ENCODE measurements around the gene EXOSC9. TPM values are rescaled to one million over a fixed set of nuclear protein-coding genes. Genes with fewer than 3 reads are reported as not detected.

EXOSC9 gene
- total RNA-seq, 2 donors from 2014 or later, result 57.6 to 58.8 TPM

DNA sequence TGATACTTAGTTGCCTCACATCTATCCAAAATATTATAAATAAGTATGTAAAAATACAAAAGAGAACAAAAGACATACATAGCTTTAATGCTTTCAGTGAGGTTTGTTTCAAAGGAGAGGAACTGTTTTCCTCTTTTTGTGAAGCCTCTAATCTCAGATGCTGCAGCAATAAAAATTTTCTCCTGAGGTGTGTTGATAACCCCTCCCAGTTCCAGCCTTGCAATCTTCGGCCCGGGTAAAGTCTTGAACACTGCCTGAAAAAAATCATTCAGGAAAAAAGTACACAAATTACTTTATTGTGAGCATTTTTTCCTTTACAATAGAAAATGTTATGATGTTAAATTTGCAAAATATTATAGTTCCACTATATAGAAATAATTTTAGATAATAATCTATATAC, 60.3 kb downstream of the EXOSC9 start:
- no peak for ATAC-seq

DNA sequence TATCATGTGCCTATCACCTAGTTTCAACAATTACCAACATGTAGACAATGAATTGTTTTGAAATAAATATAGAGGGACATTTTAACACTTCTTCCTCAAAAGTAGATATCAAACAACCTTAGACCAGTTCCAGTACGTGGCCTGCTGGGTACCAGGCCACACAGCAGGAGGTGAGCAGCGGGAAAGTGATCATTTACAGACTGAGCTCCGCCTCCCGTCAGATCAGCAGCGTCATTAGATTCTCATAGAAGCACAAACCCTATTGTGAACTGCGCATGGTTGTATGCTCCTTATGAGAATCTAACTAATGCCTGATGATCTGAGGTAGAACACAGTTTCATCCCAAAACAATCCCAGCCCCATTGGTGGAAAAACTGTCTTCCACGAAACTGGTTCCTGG, 62.7 kb downstream of the EXOSC9 start:
- H3K27ac Mint-ChIP-seq, result no peak overlapping the region
- ATAC-seq, result no peak

More for the DNA sequence above, 60.3 kb downstream of the EXOSC9 start:
- Mint-ChIP-seq H3K27ac (no peak overlapping the region), H3K27me3 (no peaks in the 10 kb centered on the region), H3K36me3 (ENCODE audit: low read depth) (peaks cover 6% of the 10 kb centered on the region), H3K4me3 (no peak overlapping the region), H3K4me1 (peaks cover 13% of the 10 kb centered on the region)
- no peak for DNase-seq
- H3K9me3 ChIP-seq (ENCODE audit: control insufficient read depth, low read length, poor library complexity, severe bottlenecking), result no peaks in the 10 kb centered on the region

More for the DNA sequence above, 62.7 kb downstream of the EXOSC9 start:
- no peaks in the 10 kb centered on the region for H3K27me3 Mint-ChIP-seq
- peaks cover 13% of the 10 kb centered on the region for H3K4me1 Mint-ChIP-seq
- DNase-seq, result no peak
- peaks cover 6% of the 10 kb centered on the region for H3K36me3 Mint-ChIP-seq (ENCODE audit: low read depth)
- no peaks in the 10 kb centered on the region for H3K9me3 ChIP-seq (ENCODE audit: control insufficient read depth, low read length, poor library complexity, severe bottlenecking)
- H3K4me3 Mint-ChIP-seq, result no peak overlapping the region

Other genes starting within 250 kb of the EXOSC9 start
- gene ANXA5, start 104.3 kb upstream of the EXOSC9 start, total RNA-seq, result 100 to 1,000 TPM; 103 to 108 TPM
- gene SMIM43, start 36.2 kb upstream of the EXOSC9 start, total RNA-seq, result not detected
- gene CCNA2, start 22.6 kb downstream of the EXOSC9 start, total RNA-seq, result under 1 TPM; 0.25 to 0.57 TPM
- 1 to 10 TPM; 5.1 to 5.6 TPM for gene BBS7, start 69.2 kb downstream of the EXOSC9 start, total RNA-seq
- gene TRPC3, start 150.7 kb downstream of the EXOSC9 start, total RNA-seq, result not detected